Stimulated activated CD8-positive, alpha-beta memory T cell treated with anti-CD3 and anti-CD28 coated beads, Interleukin-4, amount 100 ng/mL, for 24 hours (primary cell): ENCODE data around the gene MAPK1.
"Not testable (repeated sequence)": the region's sequence is repeated elsewhere in the genome, so short reads cannot be mapped to it uniquely, and the experiment has no call there.

Source experiments
- DNase-seq: peaks from one replicate; pipeline ENCODE4 v3.0.0-alpha.2; 2020; ENCODE audit warnings: low read depth

MAPK1 gene

GRCh38 chr22:21754523-21754922 lies 112.9 kb downstream of the MAPK1 start:
- DNase-seq = no peak

DNA sequence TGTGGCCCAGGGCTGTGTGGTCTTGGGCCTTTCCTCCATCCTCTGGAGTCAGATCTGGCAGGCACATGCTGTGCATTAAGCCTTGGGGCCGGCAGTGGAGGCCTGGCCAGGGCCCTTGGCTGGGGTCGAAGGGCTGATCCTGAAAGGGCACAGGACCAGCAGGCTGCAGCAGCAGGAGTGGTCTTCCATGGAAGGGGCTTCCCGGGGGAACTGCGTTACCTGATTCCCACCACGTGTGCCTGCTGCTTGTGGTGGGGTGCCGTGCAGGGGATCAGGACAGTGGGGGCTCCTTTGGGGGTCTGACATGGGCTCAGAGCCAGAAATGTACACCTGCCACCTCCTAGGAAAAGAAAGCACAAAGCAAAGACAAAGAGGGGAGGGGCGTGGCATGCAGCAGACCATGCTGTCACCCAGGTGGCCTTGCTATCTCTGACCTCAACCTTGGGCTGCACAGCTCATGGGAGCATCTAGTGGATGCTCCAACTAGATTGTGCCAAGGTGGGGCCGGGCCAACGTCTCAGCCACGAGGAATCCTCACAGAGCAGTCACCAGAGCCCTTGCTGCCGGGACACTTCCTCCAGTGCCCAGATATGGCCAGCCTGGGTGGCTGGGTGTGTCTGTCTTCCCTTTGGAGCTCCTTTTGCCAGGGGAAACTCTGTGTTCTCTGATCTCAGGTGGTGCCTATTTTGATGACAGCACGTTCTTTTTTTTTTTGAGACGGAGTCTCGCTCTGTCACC lies 113.9 kb downstream of the MAPK1 start:
- DNase-seq = no peak

DNA sequence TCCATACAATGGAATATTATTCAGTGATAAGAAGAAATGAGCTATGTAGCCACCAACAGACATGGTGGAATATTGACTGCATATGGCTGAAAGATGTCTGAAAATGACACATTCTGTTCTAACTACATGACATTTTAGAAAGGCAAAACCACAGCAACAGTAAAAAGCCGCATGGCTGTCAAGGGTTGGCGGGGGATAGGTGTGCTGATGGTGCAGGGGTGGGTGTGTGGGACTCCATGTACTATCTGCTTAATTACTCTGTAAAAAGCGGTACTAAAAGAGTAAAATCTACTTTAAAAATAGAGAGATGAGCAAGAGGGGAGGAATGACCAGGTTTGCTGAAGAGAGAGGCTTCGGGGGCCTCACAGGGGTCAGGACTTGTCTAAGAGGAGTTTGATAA lies 115.2 kb downstream of the MAPK1 start:
- DNase-seq = no peak

GRCh38 chr22:21745948-21746347 lies 121.5 kb downstream of the MAPK1 start:
- DNase-seq = no peak

- DNase-seq = not testable (repeated sequence)
Measured at GRCh38 chr22:21744917-21745316, 122.5 kb downstream of the MAPK1 start.

- no peak for DNase-seq
Measured at GRCh38 chr22:21741790-21742189, 125.7 kb downstream of the MAPK1 start.

- no peak for DNase-seq
Measured at GRCh38 chr22:21741059-21741458, 126.4 kb downstream of the MAPK1 start.

GRCh38 chr22:21739828-21740377 lies 127.5 kb downstream of the MAPK1 start:
- DNase-seq = no peak

- DNase-seq = no peak
Measured at GRCh38 chr22:21738966-21739365, 128.5 kb downstream of the MAPK1 start.

GRCh38 chr22:21738081-21738480 lies 129.4 kb downstream of the MAPK1 start:
- DNase-seq = no peak

DNA sequence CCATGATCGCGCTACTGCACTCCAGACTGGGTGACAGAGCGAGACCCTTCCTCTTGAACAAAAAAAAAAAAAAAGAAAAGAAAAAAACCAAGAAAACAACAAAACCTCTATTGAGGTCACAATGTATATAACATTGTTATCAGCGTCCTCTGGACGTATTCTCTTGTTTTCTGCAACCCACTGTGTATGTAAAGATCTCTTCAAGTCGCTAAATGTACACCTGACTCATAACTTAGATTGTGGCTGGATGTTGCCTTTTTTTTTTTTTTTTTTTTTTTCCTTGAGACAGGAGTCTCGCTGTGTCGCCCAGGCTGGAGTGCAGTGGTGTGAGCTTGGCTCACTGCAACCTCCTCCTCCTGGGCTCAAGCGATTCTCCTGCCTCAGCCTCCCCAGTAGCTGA lies 130.5 kb downstream of the MAPK1 start:
- no peak for DNase-seq

GRCh38 chr22:21736084-21736642 lies 131.3 kb downstream of the MAPK1 start:
- DNase-seq = no peak

- DNase-seq = peak; percentile 91
Measured at GRCh38 chr22:21735200-21736083, 132.0 kb downstream of the MAPK1 start, which contains the start of gene YPEL1. Gene YPEL1 (minus strand): TSS chr22:21735794. CDS start chr22:21710744, 25,050 bp downstream.

DNA sequence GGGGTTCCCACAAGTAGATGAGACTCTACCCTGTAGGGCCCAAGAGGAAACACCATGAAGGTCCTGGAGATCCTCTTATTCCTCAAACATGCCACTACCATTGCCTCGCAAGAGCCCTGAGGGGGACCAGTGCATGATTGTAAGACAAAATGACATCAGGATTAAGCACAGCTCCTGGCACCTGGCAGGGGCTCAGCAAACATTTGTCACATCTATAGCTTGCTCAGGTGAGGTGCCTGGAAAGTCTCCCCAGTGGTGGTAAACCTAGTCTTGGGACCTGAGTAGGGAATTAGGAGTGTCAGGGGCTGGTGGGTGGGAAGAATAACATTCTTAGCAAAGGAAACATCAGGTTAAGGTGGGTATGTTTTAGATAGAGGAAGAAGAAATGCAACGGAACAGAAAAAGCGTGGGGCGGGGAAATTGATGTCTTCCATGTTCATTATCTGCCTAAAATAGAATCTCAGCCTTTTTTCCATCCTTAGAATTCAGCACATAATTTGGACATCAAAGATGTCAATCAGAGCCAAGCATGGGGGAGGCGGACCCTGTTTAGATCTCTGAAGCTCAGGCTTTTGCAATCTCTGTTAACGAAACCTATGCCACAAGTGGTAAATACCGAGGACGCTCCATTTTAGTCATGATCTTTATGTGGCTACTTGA lies 132.8 kb downstream of the MAPK1 start:
- DNase-seq = no peak

DNA sequence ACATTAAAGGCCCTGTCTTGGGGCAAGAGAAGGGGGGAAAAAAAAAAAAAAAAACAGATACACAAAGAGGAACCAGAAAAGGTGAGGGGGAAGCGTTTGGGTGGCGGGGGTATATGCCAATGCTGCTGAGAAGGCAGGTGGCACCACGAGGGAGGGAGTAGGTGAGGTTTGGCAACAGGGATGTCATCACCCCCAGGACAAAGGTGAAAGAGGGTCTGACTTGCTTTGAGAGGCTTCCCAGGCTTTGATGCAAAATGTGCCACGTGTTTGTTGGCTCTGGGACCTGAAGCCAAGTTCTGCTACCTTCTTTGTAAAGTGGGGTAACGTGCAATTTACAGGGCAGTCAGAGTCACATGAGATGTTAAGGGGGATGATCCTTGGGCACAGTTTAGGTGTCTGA lies 135.9 kb downstream of the MAPK1 start:
- DNase-seq = no peak

GRCh38 chr22:21730535-21731308 lies 136.7 kb downstream of the MAPK1 start:
- DNase-seq = no peak

GRCh38 chr22:21729184-21729583 lies 138.3 kb downstream of the MAPK1 start:
- DNase-seq = not testable (repeated sequence)

DNA sequence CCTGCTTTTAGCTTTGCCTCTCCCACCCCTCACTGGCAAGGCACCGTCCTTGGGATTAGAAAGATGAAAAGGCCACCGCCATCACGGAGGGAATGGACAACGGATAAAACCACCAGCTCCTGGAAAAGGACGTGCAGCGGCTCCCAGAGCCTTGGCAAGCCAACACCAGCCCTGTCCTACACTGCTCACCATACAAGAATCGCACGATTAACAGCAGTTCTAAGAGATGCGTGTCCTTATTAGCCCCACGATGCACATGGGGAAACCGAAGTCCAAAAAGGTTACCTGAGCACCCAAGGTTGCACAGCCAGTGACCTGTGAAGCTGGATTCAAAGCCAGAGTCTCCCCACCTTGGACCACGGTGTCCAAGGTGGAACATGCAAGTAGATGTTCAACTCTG lies 139.2 kb downstream of the MAPK1 start:
- DNase-seq = no peak

GRCh38 chr22:21727768-21728167 lies 139.7 kb downstream of the MAPK1 start:
- no peak for DNase-seq

GRCh38 chr22:21727159-21727558 lies 140.3 kb downstream of the MAPK1 start:
- no peak for DNase-seq

GRCh38 chr22:21726650-21727049 lies 140.8 kb downstream of the MAPK1 start:
- peak; percentile 22 for DNase-seq
